Gastroesophageal sphincter (tissue), 4 donors: Measurements from ENCODE around the gene GCK. TPM values are rescaled to one million over a fixed set of nuclear protein-coding genes. Genes with fewer than 3 reads are reported as not detected.

ENCODE experiments used
- ATAC-seq: fragments of 150-250 bp; one replicate; pipeline ENCODE4 v1.9.1; 2016; ENCODE audit warnings: mild to moderate bottlenecking, moderate library complexity
- H3K27ac ChIP-seq, 4 donors: fragments of 200-600 bp; sonication (generic) in 3 of 4; 1 replicate in 3 of 4; 2 replicates in 1 of 4; pipeline ENCODE4 v1.5.1; 2016 to 2019
- H3K27me3 ChIP-seq: fragments of 200-600 bp; sonication (generic); one replicate; pipeline ENCODE4 v1.5.1; 2019
- H3K36me3 ChIP-seq, 2 donors: fragments of 200-600 bp; sonication (generic); one replicate each; pipeline ENCODE4 v1.5.1; 2019; ENCODE audit warnings: control low read depth in 1 of 2
- H3K4me1 ChIP-seq, 3 donors: fragments of 200-600 bp; sonication (generic); 1 replicate in 2 of 3; 2 replicates in 1 of 3; pipeline ENCODE4 v1.5.1; 2016 to 2019; ENCODE audit warnings: control low read depth in 2 of 3
- H3K4me3 ChIP-seq, 2 donors: fragments of 200-600 bp; sonication (generic); one replicate each; pipeline ENCODE4 v1.5.1; 2019; ENCODE audit warnings: mild to moderate bottlenecking in 1 of 2, moderate library complexity in 1 of 2
- H3K9me3 ChIP-seq, 3 donors: fragments of 200-600 bp; sonication (generic); one replicate each; pipeline ENCODE4 v1.5.1; 2017 to 2019; ENCODE audit warnings: control low read depth in 2 of 3
- CTCF ChIP-seq, 4 experiments: fragments of 200-600 bp in 2 of 4; fragments of 450-650 bp in 2 of 4; sonication (generic) in 1 of 4; IDR thresholded peaks; one replicate each; pipeline ENCODE4 v1.5.1; 2017 to 2019; ENCODE audit warnings: antibody characterized with exemption in 4 of 4, mild to moderate bottlenecking in 2 of 4, moderate library complexity in 2 of 4
- EP300 ChIP-seq: sonication (generic); formaldehyde crosslinking; IDR thresholded peaks from one replicate; pipeline ENCODE4 v1.6.1; 2017; ENCODE audit warnings: antibody characterized with exemption, mild to moderate bottlenecking
- POLR2A ChIP-seq, 2 donors: fragments of 450-650 bp; IDR thresholded peaks; one replicate each; pipeline ENCODE4 v1.6.1; 2017; ENCODE audit warnings: antibody characterized with exemption in 2 of 2, mild to moderate bottlenecking in 2 of 2, moderate library complexity in 1 of 2
- POLR2AphosphoS5 ChIP-seq: sonication (generic); formaldehyde crosslinking; IDR thresholded peaks from one replicate; pipeline ENCODE4 v1.6.1; 2017; ENCODE audit warnings: antibody characterized with exemption
- WGBS, 2 donors: methylation state at CpG; one replicate each; pipeline ENCODE4 v1.1.5; 2018; ENCODE audit warnings: low coverage in 1 of 2; 5-methylcytosine and 5-hydroxymethylcytosine counted together
- total RNA-seq, 4 donors: library from RNA; depleted of rRNA; stranded (reverse); fragments of >200 nt; gene quantifications; one replicate each; pipeline ENCODE4 v1.1.0, GENCODE V29; 2016

Gene GCK
- total RNA-seq, 4 donors from 2014 or later: 0.31 to 4.2 (median 0.54) TPM; not detected in 1

- no peak overlapping the region for H3K4me3 ChIP-seq
- TF ChIP-seq EP300 (no peak), POLR2AphosphoS5 (no peak), CTCF (IDR thresholded peaks at IDR 0.05) (no peak), POLR2A (IDR thresholded peaks at IDR 0.05) (no peak)
- 69% methylated on average over 4 of the region's 12 CpGs; no CpG with 5 or more reads in 1 of the 2 donors for WGBS, 2 donors
- H3K27ac ChIP-seq: peak overlapping the region in 1 of 4 donors; percentile 13
- H3K4me1 ChIP-seq: peaks cover 0 to 59% (median 0%) of the 10 kb centered on the region in 3 donors
- no peak for ATAC-seq
- no peaks in the 10 kb centered on the region for H3K27me3 ChIP-seq
- no peaks in the 10 kb centered on the region for H3K9me3 ChIP-seq
- H3K36me3 ChIP-seq: peaks cover 0 to 100% of the 10 kb centered on the region in 2 donors
These were observed 74.5 kb downstream of the GCK start for GRCh38 chr7:44114586-44115310.

DNA sequence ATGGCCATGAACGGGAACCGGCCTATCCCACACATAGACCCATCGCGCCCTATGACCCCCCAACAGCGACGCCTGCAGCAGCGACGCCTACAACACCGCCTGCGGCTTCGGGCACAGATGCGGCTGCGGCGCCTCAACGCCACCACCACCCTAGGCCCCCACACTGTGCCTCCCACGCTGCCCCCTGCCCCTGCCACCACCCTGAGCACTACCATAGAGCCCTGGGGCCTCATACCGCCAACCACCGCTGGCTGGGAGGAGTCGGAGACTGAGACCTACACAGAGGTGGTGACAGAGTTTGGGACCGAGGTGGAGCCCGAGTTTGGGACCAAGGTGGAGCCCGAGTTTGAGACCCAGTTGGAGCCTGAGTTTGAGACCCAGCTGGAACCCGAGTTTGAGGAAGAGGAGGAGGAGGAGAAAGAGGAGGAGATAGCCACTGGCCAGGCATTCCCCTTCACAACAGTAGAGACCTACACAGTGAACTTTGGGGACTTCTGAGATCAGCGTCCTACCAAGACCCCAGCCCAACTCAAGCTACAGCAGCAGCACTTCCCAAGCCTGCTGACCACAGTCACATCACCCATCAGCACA, 75.4 kb downstream of the GCK start:
- 74 to 100% methylated on average over 1 to 5 of the region's 24 CpGs for WGBS, 2 donors
- peaks cover 0 to 100% of the 10 kb centered on the region in 2 donors for H3K36me3 ChIP-seq

GRCh38 chr7:44112997-44113763, 76.1 kb downstream of the GCK start:
- H3K4me1 ChIP-seq: peaks cover 0 to 64% (median 0%) of the 10 kb centered on the region in 3 donors
- H3K9me3 ChIP-seq: no peaks in the 10 kb centered on the region
- ATAC-seq: no peak
- H3K27ac ChIP-seq: peak overlapping the region in 1 of 4 donors; percentile 13
- 70 to 81% methylated on average over 7 to 13 of the region's 34 CpGs for WGBS, 2 donors
- TF ChIP-seq POLR2AphosphoS5: peak; percentile 1
- TF ChIP-seq EP300: no peak
- H3K4me3 ChIP-seq: no peak overlapping the region
- peaks cover 0 to 100% of the 10 kb centered on the region in 2 donors for H3K36me3 ChIP-seq
- no peaks in the 10 kb centered on the region for H3K27me3 ChIP-seq

More for the DNA sequence above, 75.4 kb downstream of the GCK start:
- H3K27ac ChIP-seq: peak overlapping the region in 1 of 4 donors; percentile 13
- no peaks in the 10 kb centered on the region for H3K9me3 ChIP-seq
- ATAC-seq: no peak
- TF ChIP-seq CTCF (IDR thresholded peaks at IDR 0.05) (no peak), POLR2A (IDR thresholded peaks at IDR 0.05) (no peak), POLR2AphosphoS5 (no peak), EP300 (no peak)
- no peaks in the 10 kb centered on the region for H3K27me3 ChIP-seq
- peaks cover 0 to 59% (median 0%) of the 10 kb centered on the region in 3 donors for H3K4me1 ChIP-seq
- H3K4me3 ChIP-seq: no peak overlapping the region

DNA sequence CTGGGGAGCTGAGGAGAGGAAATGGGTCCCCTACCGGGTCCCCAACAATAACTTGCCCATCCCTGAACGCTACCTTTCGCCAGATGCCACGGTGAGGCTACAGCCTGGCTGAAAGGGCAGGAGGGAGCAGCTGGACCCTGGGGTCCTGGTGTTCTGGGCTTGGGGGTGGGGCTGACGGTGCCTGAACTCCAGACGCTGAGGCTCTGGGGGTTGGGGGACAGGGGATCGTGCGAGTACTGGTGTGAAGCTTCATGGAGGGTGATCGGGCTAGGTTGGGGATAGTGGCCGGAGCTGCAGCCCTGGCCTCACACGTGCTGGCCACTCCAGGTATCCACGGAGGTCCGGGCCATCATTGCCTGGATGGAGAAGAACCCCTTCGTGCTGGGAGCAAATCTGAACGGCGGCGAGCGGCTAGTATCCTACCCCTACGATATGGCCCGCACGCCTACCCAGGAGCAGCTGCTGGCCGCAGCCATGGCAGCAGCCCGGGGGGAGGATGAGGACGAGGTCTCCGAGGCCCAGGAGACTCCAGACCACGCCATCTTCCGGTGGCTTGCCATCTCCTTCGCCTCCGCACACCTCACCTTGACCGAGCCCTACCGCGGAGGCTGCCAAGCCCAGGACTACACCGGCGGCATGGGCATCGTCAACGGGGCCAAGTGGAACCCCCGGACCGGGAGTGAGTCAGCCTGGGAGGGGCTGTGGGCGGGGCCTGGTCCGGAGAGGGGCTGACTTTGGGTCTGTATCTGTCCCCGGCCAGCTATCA, 76.8 kb downstream of the GCK start:
- Histone ChIP-seq H3K4me3 (no peak overlapping the region), H3K27ac (peak overlapping the region in 1 of 4 donors; percentile 13)

GRCh38 chr7:44111761-44112160, 77.5 kb downstream of the GCK start:
- peaks cover 0 to 100% of the 10 kb centered on the region in 2 donors for H3K36me3 ChIP-seq
- no CpG with 5 or more reads among the region's 16 CpGs for WGBS, 2 donors

More for the DNA sequence above, 76.8 kb downstream of the GCK start:
- Histone ChIP-seq H3K27me3 (no peaks in the 10 kb centered on the region), H3K9me3 (no peaks in the 10 kb centered on the region), H3K36me3 (peaks cover 0 to 100% of the 10 kb centered on the region in 2 donors), H3K4me1 (peaks cover 0 to 67% (median 0%) of the 10 kb centered on the region in 3 donors)
- TF ChIP-seq EP300: no peak
- peak; percentile 14 for TF ChIP-seq POLR2AphosphoS5
- 50 to 71% methylated on average over 2 to 12 of the region's 41 CpGs for WGBS, 2 donors
- ATAC-seq: no peak

More at GRCh38 chr7:44111761-44112160, 77.5 kb downstream of the GCK start:
- TF ChIP-seq EP300: no peak
- TF ChIP-seq POLR2AphosphoS5: no peak
- TF ChIP-seq POLR2A (IDR thresholded peaks at IDR 0.05): no peak
- TF ChIP-seq CTCF (IDR thresholded peaks at IDR 0.05): no peak
- ATAC-seq: no peak
- H3K27ac ChIP-seq: peak overlapping the region in 1 of 4 donors; percentile 13
- H3K4me3 ChIP-seq: no peak overlapping the region
- no peaks in the 10 kb centered on the region for H3K27me3 ChIP-seq
- H3K4me1 ChIP-seq: peaks cover 0 to 73% (median 2%) of the 10 kb centered on the region in 3 donors
- no peaks in the 10 kb centered on the region for H3K9me3 ChIP-seq
